Cardiac fibroblast (primary cell): Measurements from ENCODE around the gene PSMA1.

ENCODE experiments used
- DNase-seq, 2 donors: peaks; one replicate each; pipeline versions ENCODE4 v3.0.0 to v3.0.0-alpha.2; 2010; ENCODE audit warnings: low read depth in 2 of 2
- H3K4me3 ChIP-seq, 2 donors: replicated peaks in 1 of 2; 1 replicate in 1 of 2; 2 replicates in 1 of 2; pipeline ENCODE4 v1.5.1; 2011; ENCODE audit warnings: low read depth in 2 of 2, low read length in 2 of 2, mild to moderate bottlenecking in 2 of 2, moderate library complexity in 1 of 2
- TF ChIP-seq, protein P1 (sequence below): IDR thresholded peaks from one replicate; pipeline ENCODE4 v1.5.1; 2011; ENCODE audit warnings: low read depth, mild to moderate bottlenecking, low read length, inconsistent platforms

Gene PSMA1

DNA sequence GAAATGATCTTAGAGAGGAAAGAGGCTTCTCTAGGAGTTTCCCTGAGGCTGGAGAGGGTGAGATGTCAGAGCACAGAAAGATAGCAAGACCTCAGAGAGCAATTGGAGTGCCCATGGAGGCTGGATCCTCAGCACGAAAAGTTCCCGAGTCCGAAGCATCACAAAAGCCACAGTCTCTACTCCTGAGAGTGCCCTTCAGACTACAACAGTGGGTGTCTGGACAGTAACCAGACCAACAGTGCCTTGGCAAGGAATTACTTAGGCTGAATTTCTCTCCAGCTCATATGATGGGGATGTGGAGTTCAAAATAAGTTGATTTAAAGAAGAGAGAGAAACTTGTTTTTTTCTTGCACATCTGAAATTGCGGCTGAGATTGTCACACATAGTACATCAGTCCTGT, 31.9 kb upstream of the PSMA1 start:
- no peak overlapping the region for H3K4me3 ChIP-seq
- no peak for DNase-seq
- TF ChIP-seq, protein P1, sequence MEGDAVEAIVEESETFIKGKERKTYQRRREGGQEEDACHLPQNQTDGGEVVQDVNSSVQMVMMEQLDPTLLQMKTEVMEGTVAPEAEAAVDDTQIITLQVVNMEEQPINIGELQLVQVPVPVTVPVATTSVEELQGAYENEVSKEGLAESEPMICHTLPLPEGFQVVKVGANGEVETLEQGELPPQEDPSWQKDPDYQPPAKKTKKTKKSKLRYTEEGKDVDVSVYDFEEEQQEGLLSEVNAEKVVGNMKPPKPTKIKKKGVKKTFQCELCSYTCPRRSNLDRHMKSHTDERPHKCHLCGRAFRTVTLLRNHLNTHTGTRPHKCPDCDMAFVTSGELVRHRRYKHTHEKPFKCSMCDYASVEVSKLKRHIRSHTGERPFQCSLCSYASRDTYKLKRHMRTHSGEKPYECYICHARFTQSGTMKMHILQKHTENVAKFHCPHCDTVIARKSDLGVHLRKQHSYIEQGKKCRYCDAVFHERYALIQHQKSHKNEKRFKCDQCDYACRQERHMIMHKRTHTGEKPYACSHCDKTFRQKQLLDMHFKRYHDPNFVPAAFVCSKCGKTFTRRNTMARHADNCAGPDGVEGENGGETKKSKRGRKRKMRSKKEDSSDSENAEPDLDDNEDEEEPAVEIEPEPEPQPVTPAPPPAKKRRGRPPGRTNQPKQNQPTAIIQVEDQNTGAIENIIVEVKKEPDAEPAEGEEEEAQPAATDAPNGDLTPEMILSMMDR, result no peak

DNA sequence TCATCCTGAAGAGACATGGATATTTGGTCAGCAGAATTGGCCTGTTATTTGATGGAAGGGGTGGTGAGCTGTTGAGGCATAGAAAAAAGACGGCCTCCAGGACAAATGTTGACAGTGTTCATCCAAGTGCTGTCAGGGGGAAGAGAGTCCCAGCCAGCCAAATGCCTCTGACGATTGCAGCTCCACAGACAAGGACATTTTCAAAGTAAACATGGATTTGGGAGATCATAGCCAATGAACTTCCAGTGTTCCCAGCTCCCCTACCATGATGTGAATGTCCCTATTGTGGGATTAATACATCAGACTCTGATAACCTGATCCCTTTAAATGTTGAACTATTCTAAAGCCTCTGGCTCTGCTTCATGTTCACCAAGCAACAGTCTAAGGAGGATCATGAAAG, 31.2 kb upstream of the PSMA1 start:
- H3K4me3 ChIP-seq, result no peak overlapping the region
- TF ChIP-seq, protein P1, result no peak
- no peak for DNase-seq

- no peak overlapping the region for H3K4me3 ChIP-seq
- no peak for DNase-seq
- TF ChIP-seq, protein P1, result no peak
Observed at GRCh38 chr11:14549891-14550290, 29.7 kb upstream of the PSMA1 start.

- no peak overlapping the region for H3K4me3 ChIP-seq
- TF ChIP-seq, protein P1, result no peak
- DNase-seq, result no peak
Observed at GRCh38 chr11:14547440-14547839, 27.3 kb upstream of the PSMA1 start.

GRCh38 chr11:14546672-14547071, 26.5 kb upstream of the PSMA1 start:
- TF ChIP-seq, protein P1, result no peak
- H3K4me3 ChIP-seq, result no peak overlapping the region
- DNase-seq, result no peak

- DNase-seq, result peak; percentile 64 to 92
- H3K4me3 ChIP-seq, result no peak overlapping the region
- TF ChIP-seq, protein P1, result no peak
Observed at GRCh38 chr11:14544611-14545010, 24.4 kb upstream of the PSMA1 start.

DNA sequence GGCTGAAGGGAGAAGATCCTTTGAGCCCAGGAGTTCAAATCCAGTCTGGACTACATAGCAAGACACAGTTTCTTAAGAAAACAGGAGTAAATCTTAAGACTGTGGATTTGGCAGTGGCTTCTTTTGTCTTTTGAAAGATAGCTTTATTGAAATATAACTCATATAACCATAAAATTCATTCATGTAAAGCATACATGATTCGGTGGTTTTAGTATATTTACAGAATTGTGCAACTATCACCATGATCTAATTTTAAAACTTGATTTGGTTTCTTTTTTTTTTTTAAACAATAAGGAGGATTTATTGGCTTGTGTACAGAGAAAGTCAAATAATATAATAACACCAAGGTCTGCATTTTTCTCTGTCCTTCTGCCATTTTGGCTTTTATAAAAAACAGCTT, 23.1 kb upstream of the PSMA1 start:
- no peak for DNase-seq
- H3K4me3 ChIP-seq, result no peak overlapping the region
- TF ChIP-seq, protein P1, result no peak
